HCT116 (cell line): ENCODE results near the gene NFIA. TPM values are rescaled to one million over a fixed set of nuclear protein-coding genes. Genes with fewer than 3 reads are reported as not detected.

Experiments used
- ATAC-seq: fragments of 200-7000 bp; cut with Tn5 transposase; 2 replicates; pipeline ENCODE4 v1.9.1; 2020; ENCODE audit warnings: mild to moderate bottlenecking, moderate library complexity
- BruUV-seq: library from RNA; stranded (reverse); fragments of 400-500 nt; replicated peaks from 2 replicates; lab custom pipeline; 2021; lab: Mats Ljungman, UMichigan
- CTCF ChIA-PET: fragments of 300-600 bp; sonication (Branson Sonifier 250); formaldehyde crosslinking; loops from one replicate; lab custom pipeline; 2021; ENCODE audit warnings: antibody characterized with exemption; lab: Charles Lee
- POLR2A ChIA-PET: fragments of 300-600, 350-600 bp; sonication (Branson Sonifier 250); formaldehyde crosslinking; loops from one replicate; lab custom pipeline; 2021; ENCODE audit warnings: antibody characterized with exemption; lab: Charles Lee
- RAD21 ChIA-PET, 2 experiments: fragments of 300-600 bp; sonication (Branson Sonifier 250); formaldehyde crosslinking; loops; one replicate each; lab custom pipeline; 2023; ENCODE audit warnings: low total read pairs in 2 of 2; ENCODE audit not compliant: uncharacterized antibody in 2 of 2, unreplicated experiment in 2 of 2, low non-redundant PET in 1 of 2; lab: Charles Lee
- DNase-seq: peaks from one replicate; pipeline ENCODE4 v3.0.0-alpha.2; 2010; ENCODE audit warnings: low read depth, low spot score
- H2AFZ ChIP-seq: fragments of 200-600 bp; shearing (Covaris generic), sonication (generic); 2 replicates; pipeline ENCODE4 v1.6.1; 2017; ENCODE audit warnings: low read depth, mixed run types, mixed read lengths, antibody characterized with exemption, low read length; ENCODE audit not compliant: poor library complexity, severe bottlenecking
- H3K27ac ChIP-seq: 2 replicates; pipeline ENCODE4 v1.5.1; 2012; ENCODE audit warnings: low read depth, low read length
- H3K27me3 ChIP-seq: fragments of 200-600 bp; sonication (generic); 2 replicates; pipeline ENCODE4 v1.6.1; 2016; ENCODE audit warnings: mixed run types, low read length, mixed read lengths; ENCODE audit not compliant: insufficient read depth
- H3K36me3 ChIP-seq, 2 experiments: fragments of 200-500 bp in 1 of 2; fragments of 200-600 bp in 1 of 2; sonication (Bioruptor generic) in 1 of 2; sonication (generic) in 1 of 2; 2 replicates each; pipeline versions ENCODE4 v1.5.1 to v1.6.1; 2014 to 2016; ENCODE audit warnings: low read length in 2 of 2, inconsistent platforms in 1 of 2, mixed read lengths in 1 of 2, mixed run types in 1 of 2; ENCODE audit not compliant: insufficient read depth in 2 of 2, control insufficient read depth in 1 of 2
- H3K4me1 ChIP-seq, 2 experiments: fragments of 200-600 bp in 1 of 2; sonication (generic) in 1 of 2; 2 replicates each; pipeline versions ENCODE4 v1.5.1 to v1.6.1; 2012 to 2017; ENCODE audit warnings: low read length in 2 of 2, inconsistent platforms in 1 of 2, mild to moderate bottlenecking in 1 of 2, mixed read lengths in 1 of 2, mixed run types in 1 of 2, moderate library complexity in 1 of 2; ENCODE audit not compliant: insufficient read depth in 2 of 2, control insufficient read depth in 1 of 2
- H3K4me2 ChIP-seq: fragments of 200-600 bp; sonication (generic); 2 replicates; pipeline ENCODE4 v1.6.1; 2017; ENCODE audit warnings: mixed run types, low read length, mixed read lengths
- H3K4me3 ChIP-seq, 2 experiments: fragments of 200-600 bp in 1 of 2; sonication (generic) in 1 of 2; replicated peaks in 1 of 2; 2 replicates each; pipeline ENCODE4 v1.5.1; 2011 to 2016; ENCODE audit warnings: low read length in 2 of 2, control low read depth in 1 of 2, low read depth in 1 of 2, mild to moderate bottlenecking in 1 of 2, mixed read lengths in 1 of 2, mixed run types in 1 of 2
- H3K79me2 ChIP-seq: fragments of 200-600 bp; sonication (generic); 2 replicates; pipeline ENCODE4 v1.6.1; 2017; ENCODE audit warnings: mild to moderate bottlenecking, mixed run types, low read length, moderate library complexity, mixed read lengths; ENCODE audit not compliant: insufficient read depth
- H3K9ac ChIP-seq: fragments of 200-600 bp; sonication (generic); 2 replicates; pipeline ENCODE4 v1.6.1; 2016; ENCODE audit warnings: low read length, mixed read lengths
- H3K9me2 ChIP-seq: fragments of 200-600 bp; sonication (generic), shearing (Covaris generic); 2 replicates; pipeline ENCODE4 v1.6.1; 2017; ENCODE audit warnings: mixed run types, mild to moderate bottlenecking, moderate library complexity; ENCODE audit not compliant: insufficient read depth
- H3K9me3 ChIP-seq, 2 experiments: fragments of 200-500 bp in 1 of 2; fragments of 200-600 bp in 1 of 2; sonication (Bioruptor generic) in 1 of 2; sonication (generic) in 1 of 2; 2 replicates each; pipeline ENCODE4 v1.6.1; 2014 to 2017; ENCODE audit warnings: low read length in 2 of 2, mixed read lengths in 2 of 2, inconsistent platforms in 1 of 2, low read depth in 1 of 2, mild to moderate bottlenecking in 1 of 2, mixed run types in 1 of 2, moderate library complexity in 1 of 2; ENCODE audit not compliant: control insufficient read depth in 1 of 2, insufficient read depth in 1 of 2
- H4K20me1 ChIP-seq: fragments of 200-600 bp; sonication (generic), shearing (Covaris generic); 2 replicates; pipeline ENCODE4 v1.6.1; 2017; ENCODE audit warnings: mixed run types, mild to moderate bottlenecking, moderate library complexity; ENCODE audit not compliant: insufficient read depth
- CBX3 ChIP-seq: IDR thresholded peaks from 2 replicates; pipeline ENCODE4 v1.6.1; 2012; ENCODE audit warnings: low read depth
- CTCF ChIP-seq, 3 experiments: fragments of 200-600 bp in 1 of 3; sonication (generic) in 1 of 3; IDR thresholded peaks in 2 of 3; conservative IDR thresholded peaks in 1 of 3; 2 replicates each; pipeline ENCODE4 v1.5.1; 2012 to 2017; ENCODE audit warnings: low read depth in 2 of 3, low read length in 2 of 3, antibody characterized with exemption in 1 of 3, borderline replicate concordance in 1 of 3, control low read depth in 1 of 3, mild to moderate bottlenecking in 1 of 3, mixed read lengths in 1 of 3, mixed run types in 1 of 3, moderate library complexity in 1 of 3; ENCODE audit not compliant: insufficient read depth in 1 of 3
- EZH2phosphoT487 ChIP-seq: fragments of 200-600 bp; IDR thresholded peaks from 2 replicates; pipeline ENCODE4 v1.6.1; 2018; ENCODE audit warnings: antibody characterized with exemption, borderline replicate concordance
- JUND ChIP-seq: IDR thresholded peaks from 2 replicates; pipeline ENCODE4 v1.6.1; 2012
- POLR2A ChIP-seq: IDR thresholded peaks from 2 replicates; pipeline ENCODE4 v1.7.0; 2011; ENCODE audit warnings: borderline replicate concordance; ENCODE audit not compliant: insufficient read depth, insufficient read length; ENCODE audit errors: extremely low read depth
- RAD21 ChIP-seq: IDR thresholded peaks from 2 replicates; pipeline ENCODE4 v1.6.1; 2012; ENCODE audit warnings: low read depth, mild to moderate bottlenecking
- REST ChIP-seq: IDR thresholded peaks from 2 replicates; pipeline ENCODE4 v1.6.1; 2012; ENCODE audit warnings: low read depth
- YY1 ChIP-seq: IDR thresholded peaks from 2 replicates; pipeline ENCODE4 v1.6.1; 2011; ENCODE audit warnings: low read length, low read depth, moderate library complexity, mild to moderate bottlenecking; ENCODE audit not compliant: insufficient replicate concordance; ENCODE audit errors: extremely low read depth
- ZBTB33 ChIP-seq: IDR thresholded peaks from 2 replicates; pipeline ENCODE4 v1.6.1; 2011; ENCODE audit warnings: mild to moderate bottlenecking, low read length, moderate library complexity; ENCODE audit not compliant: insufficient replicate concordance; ENCODE audit errors: extremely low read depth
- intact Hi-C: fragments of 100-400 bp; cut with micrococcal nuclease; formaldehyde crosslinking; loops from 2 replicates; pipeline ENCODE4 v1.10.0; 2022
- total RNA-seq: library from RNA; stranded (reverse); gene quantifications from one replicate; pipeline ENCODE4 v1.2.1, GENCODE V29; 2021; ENCODE audit not compliant: unreplicated experiment

Gene NFIA
- total RNA-seq, 1 experiment from 2014 or later = 17.2 TPM

GRCh38 chr1:61481315-61481715, 399.0 kb downstream of the NFIA start:
- intact Hi-C loops = no loop called here
- peak; percentile 66 for ATAC-seq
- RAD21 ChIA-PET = no interaction called here

More at GRCh38 chr1:61481315-61481715, 399.0 kb downstream of the NFIA start:
- DNase-seq = no peak
- CTCF ChIA-PET = no interaction called here
- peak overlapping the region; percentile 46; the same call in 1 of the 2 replicates for H3K27ac ChIP-seq
- no peak overlapping the region for H2AFZ ChIP-seq
- TF ChIP-seq ZBTB33 (no peak), CBX3 (no peak), JUND (no peak), EZH2phosphoT487 (no peak), POLR2A (no peak), YY1 (no peak), RAD21 (no peak), REST (no peak), CTCF (IDR thresholded peaks at IDR 0.05 in 2 of 3, conservative IDR thresholded peaks at IDR 0.05 in 1 of 3; ENCODE audit: borderline replicate concordance in 1 of 3, insufficient read depth in 1 of 3, low read depth in 2 of 3, low read length in 2 of 3) (no peak)
- TF ChIP-seq, all 23 proteins: peak for 0
- Histone ChIP-seq H4K20me1 (no peaks in the 10 kb centered on the region), H3K36me3 (no peaks in the 10 kb centered on the region), H3K9ac (no peak overlapping the region), H3K4me3 (no peak overlapping the region), H3K4me1 (peaks cover 10 to 18% of the 10 kb centered on the region in 2 experiments), H3K79me2 (no peaks in the 10 kb centered on the region), H3K9me2 (no peaks in the 10 kb centered on the region), H3K27me3 (no peaks in the 10 kb centered on the region), H3K9me3 (no peaks in the 10 kb centered on the region), H3K4me2 (peak overlapping the region; percentile 47)
- POLR2A ChIA-PET = no interaction called here
- BruUV-seq = no TSS peak
